ENCODE measurements around the gene P2RX3. TPM values are rescaled to one million over a fixed set of nuclear protein-coding genes. Genes with fewer than 3 reads are reported as not detected.

Gene P2RX3
- total RNA-seq, 1 donor from 2014 or later: not detected

- DNase-seq: no peak
These were observed 35.0 kb downstream of the P2RX3 start for GRCh38 chr11:57373146-57373545.

GRCh38 chr11:57374966-57375365 is 36.8 kb downstream of the P2RX3 start:
- no peak for DNase-seq

- DNase-seq: no peak
These were observed 37.3 kb downstream of the P2RX3 start for GRCh38 chr11:57375490-57375889.

- DNase-seq: no peak
These were observed 38.2 kb downstream of the P2RX3 start for GRCh38 chr11:57376095-57377090.

- no peak for DNase-seq
These were observed 39.0 kb downstream of the P2RX3 start for GRCh38 chr11:57377107-57377506.

- no peak for DNase-seq
These were observed 40.0 kb downstream of the P2RX3 start for GRCh38 chr11:57378186-57378585.

GRCh38 chr11:57379732-57380131 is 41.6 kb downstream of the P2RX3 start:
- peak; percentile 22 for DNase-seq

GRCh38 chr11:57380975-57381374 is 42.8 kb downstream of the P2RX3 start, which contains the start of gene PRG3:
PRG3 (minus strand) TSS chr11:57381150; CDS start chr11:57380708, 442 bp downstream.
- DNase-seq: no peak

GRCh38 chr11:57386178-57386940 is 48.2 kb downstream of the P2RX3 start:
- peak; percentile 8 for DNase-seq

GRCh38 chr11:57387289-57388030 is 49.3 kb downstream of the P2RX3 start:
- DNase-seq: no peak

- no peak for DNase-seq
These were observed 52.4 kb downstream of the P2RX3 start, which contains the start of gene PRG2 for GRCh38 chr11:57390535-57390934. PRG2 (minus strand) TSS chr11:57390650; CDS start chr11:57389944, 706 bp downstream.

- DNase-seq: no peak
These were observed 53.0 kb downstream of the P2RX3 start for GRCh38 chr11:57391111-57391510.

- no peak for DNase-seq
These were observed 53.4 kb downstream of the P2RX3 start for GRCh38 chr11:57391539-57391938.

GRCh38 chr11:57392066-57392762 is 54.1 kb downstream of the P2RX3 start:
- DNase-seq: no peak

- no peak for DNase-seq
These were observed 54.6 kb downstream of the P2RX3 start for GRCh38 chr11:57392763-57393105.

GRCh38 chr11:57394203-57394965 is 56.2 kb downstream of the P2RX3 start:
- no peak for DNase-seq

- no peak for DNase-seq
These were observed 57.9 kb downstream of the P2RX3 start for GRCh38 chr11:57395905-57396623.

GRCh38 chr11:57396744-57397143 is 58.6 kb downstream of the P2RX3 start:
- no peak for DNase-seq

GRCh38 chr11:57397394-57397990 is 59.3 kb downstream of the P2RX3 start:
- no peak for DNase-seq

GRCh38 chr11:57399221-57399620 is 61.1 kb downstream of the P2RX3 start:
- no peak for DNase-seq
